HAP-1 (cell line): ENCODE measurements around the gene DCAF17.
A peak's percentile ranks its signal among the peaks of the same experiment; 100 is the strongest.

Source experiments
- DNase-seq, 2 experiments: peaks; one replicate each; pipeline ENCODE4 v3.0.0-alpha.2; 2016 to 2020; ENCODE audit warnings: low spot score in 2 of 2
- H3K27me3 ChIP-seq: fragments of 250-450 bp; sonication (Bioruptor Pico); 2 replicates; pipeline ENCODE4 v1.5.1; 2020; ENCODE audit warnings: low read depth, mild to moderate bottlenecking, moderate library complexity
- H3K36me3 ChIP-seq: fragments of 250-450 bp; sonication (Bioruptor Pico); replicated peaks from 2 replicates; pipeline ENCODE4 v1.5.1; 2020; ENCODE audit warnings: mild to moderate bottlenecking
- H3K4me1 ChIP-seq: fragments of 250-450 bp; sonication (Bioruptor Pico); 2 replicates; pipeline ENCODE4 v1.5.1; 2020; ENCODE audit warnings: mild to moderate bottlenecking
- H3K4me3 ChIP-seq: fragments of 250-450 bp; sonication (Bioruptor Pico); 2 replicates; pipeline ENCODE4 v1.5.1; 2020; ENCODE audit warnings: mild to moderate bottlenecking, moderate library complexity
- H3K9me3 ChIP-seq: fragments of 250-450 bp; sonication (Bioruptor Pico); 2 replicates; pipeline ENCODE4 v1.5.1; 2020; ENCODE audit warnings: mild to moderate bottlenecking, moderate library complexity
- in situ Hi-C: fragments of 300-500 bp; cut with MboI; formaldehyde crosslinking; loops from 3 replicates; pipeline ENCODE4 v1.14.3; 2020; ENCODE audit warnings: low sequenced_read_pairs, inconsistent platforms, mixed read lengths

DCAF17 gene, protein sequence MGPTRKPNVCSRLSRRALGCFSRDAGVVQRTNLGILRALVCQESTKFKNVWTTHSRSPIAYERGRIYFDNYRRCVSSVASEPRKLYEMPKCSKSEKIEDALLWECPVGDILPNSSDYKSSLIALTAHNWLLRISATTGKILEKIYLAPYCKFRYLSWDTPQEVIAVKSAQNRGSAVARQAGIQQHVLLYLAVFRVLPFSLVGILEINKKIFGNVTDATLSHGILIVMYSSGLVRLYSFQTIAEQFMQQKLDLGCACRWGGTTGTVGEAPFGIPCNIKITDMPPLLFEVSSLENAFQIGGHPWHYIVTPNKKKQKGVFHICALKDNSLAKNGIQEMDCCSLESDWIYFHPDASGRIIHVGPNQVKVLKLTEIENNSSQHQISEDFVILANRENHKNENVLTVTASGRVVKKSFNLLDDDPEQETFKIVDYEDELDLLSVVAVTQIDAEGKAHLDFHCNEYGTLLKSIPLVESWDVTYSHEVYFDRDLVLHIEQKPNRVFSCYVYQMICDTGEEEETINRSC

DNA sequence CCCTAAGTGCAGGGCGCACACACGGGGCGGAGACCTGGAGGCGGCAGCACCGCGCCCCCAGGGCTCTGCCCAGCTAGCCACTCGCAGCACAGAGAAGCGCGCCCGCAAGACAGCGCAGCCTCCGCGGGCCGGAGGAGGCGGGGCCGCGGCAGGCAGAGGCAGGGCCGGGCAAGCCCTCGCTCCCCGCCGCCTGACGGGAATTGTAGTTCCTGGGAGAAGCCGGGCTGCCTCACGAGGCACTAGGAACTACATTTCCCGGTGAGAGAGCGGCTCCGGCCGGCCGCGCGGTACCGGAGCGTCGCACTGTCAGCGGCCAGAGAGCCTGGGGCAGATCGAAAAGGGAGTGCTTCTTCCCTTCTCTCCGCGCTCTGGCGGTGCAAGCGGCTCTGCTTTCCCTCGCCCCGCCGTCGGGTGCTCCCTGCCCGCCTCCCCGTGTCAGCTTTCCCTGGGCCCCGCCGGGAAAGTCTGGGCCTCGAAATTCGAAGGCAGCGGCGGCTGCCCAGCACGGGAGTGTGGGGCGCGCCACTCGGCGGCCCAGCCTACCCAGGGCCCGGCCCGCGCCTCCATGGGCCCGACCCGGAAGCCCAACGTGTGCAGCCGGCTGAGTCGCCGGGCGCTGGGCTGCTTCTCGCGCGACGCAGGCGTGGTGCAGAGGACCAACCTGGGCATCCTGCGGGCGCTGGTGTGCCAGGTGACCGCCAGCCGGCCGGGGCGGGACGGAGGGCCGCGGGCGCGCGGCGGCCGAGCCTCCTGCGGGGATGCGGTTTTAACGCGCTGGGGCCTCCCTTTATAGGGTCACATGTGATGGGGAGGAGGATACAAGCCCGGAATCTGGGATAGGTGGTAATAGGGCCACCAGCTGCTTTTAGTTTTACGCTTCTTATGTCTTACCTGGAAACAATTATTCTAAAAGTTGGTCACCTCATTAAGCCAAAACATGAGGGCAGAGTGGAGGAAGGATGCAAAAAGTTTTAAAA is at the start of gene DCAF17:
Gene DCAF17, plus strand, starts transcription at position 214 of the 977 bp plus-strand sequence. Its CDS starts 352 bp downstream, at position 566.
- in situ Hi-C loops, result no loop called here
- H3K4me3 ChIP-seq, result peak within 1 kb of the TSS; percentile 80
- H3K9me3 ChIP-seq, result no peaks in the 10 kb centered on the region; the same call in 1 of the 2 replicates
- peaks cover 9% of the 10 kb centered on the region for H3K4me1 ChIP-seq
- DNase-seq, result peak; percentile 95 to 97
- no peaks in the 10 kb centered on the region for H3K27me3 ChIP-seq
- peaks cover 26% of the 10 kb centered on the region for H3K36me3 ChIP-seq

DNA sequence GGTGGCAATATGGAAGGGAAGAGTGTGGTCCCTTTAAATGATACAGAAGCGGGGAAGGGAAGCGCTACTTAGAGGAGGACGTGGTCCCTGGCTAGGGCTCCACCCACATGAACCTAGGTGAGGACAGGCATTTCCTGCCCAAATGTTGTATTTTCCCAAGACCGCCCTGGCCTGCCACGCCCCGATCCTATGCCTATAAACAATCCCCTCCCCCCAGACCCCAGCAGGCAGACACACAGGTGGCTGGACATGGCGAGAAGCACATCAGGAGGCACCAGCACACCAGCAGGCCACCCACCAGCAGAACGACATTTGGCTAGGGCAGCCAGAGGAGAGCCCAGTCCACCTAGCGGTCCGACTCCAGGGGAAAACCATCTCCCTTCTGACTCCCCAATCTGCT is 47.4 kb upstream of the DCAF17 start:
- in situ Hi-C loops, result no loop called here
- Histone ChIP-seq H3K9me3 (no peaks in the 10 kb centered on the region), H3K4me3 (no peak overlapping the region), H3K4me1 (0 out of 2 replicates have a peak, but pooled peaks cover 2% of the 10 kb centered on the region), H3K27me3 (no peaks in the 10 kb centered on the region), H3K36me3 (no peaks in the 10 kb centered on the region; the same call in 1 of the 2 replicates)
- DNase-seq, result no peak

DNA sequence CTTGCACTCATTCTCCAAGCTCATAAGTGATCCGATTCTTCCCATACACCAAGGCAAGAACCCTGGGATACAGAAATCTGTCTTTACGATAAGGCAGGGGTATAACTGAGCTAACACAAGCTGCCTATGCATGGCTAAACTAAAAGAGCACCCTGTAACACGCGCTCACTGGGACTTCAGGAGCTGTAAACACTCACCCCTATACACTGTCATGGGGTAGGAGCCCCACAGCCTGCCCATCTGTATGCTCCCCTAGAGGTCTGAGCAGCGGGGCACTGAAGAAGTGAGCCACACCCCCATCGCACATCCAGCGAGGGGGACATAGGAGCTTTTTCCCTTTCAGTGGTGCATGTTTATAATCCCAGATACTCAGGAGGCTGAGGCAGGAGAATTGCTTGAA is 47.0 kb upstream of the DCAF17 start:
- 0 out of 2 replicates have a peak, but pooled peaks cover 2% of the 10 kb centered on the region for H3K4me1 ChIP-seq
- H3K9me3 ChIP-seq, result no peaks in the 10 kb centered on the region
- no peaks in the 10 kb centered on the region; the same call in 1 of the 2 replicates for H3K36me3 ChIP-seq
- no peak for DNase-seq
- no peaks in the 10 kb centered on the region for H3K27me3 ChIP-seq
- in situ Hi-C loops, result no loop called here
- H3K4me3 ChIP-seq, result no peak overlapping the region

DNA sequence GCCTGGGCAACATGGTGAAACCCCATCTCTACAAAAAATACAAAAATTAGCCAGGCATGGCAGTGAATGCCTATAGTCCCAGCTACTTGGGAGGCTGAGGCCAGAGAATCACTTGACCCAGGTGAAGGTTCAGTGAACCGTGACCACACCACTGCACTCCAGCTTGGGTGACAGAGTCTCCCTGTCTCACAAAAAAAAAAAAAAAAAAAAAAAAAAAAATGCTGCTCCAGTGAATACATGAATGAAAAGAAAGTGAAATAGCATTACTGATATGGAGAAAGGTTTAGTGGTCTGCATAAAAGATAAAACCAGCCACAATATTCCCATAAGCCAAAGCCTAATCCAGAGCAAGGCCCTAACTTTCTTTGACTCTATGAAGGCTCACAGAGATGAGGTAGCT is 44.7 kb upstream of the DCAF17 start:
- H3K27me3 ChIP-seq, result no peaks in the 10 kb centered on the region
- 0 out of 2 replicates have a peak, but pooled peaks cover 2% of the 10 kb centered on the region for H3K4me1 ChIP-seq
- no peaks in the 10 kb centered on the region for H3K9me3 ChIP-seq
- in situ Hi-C loops, result no loop called here
- no peak overlapping the region for H3K4me3 ChIP-seq
- no peak for DNase-seq
- no peaks in the 10 kb centered on the region; the same call in 1 of the 2 replicates for H3K36me3 ChIP-seq

DNA sequence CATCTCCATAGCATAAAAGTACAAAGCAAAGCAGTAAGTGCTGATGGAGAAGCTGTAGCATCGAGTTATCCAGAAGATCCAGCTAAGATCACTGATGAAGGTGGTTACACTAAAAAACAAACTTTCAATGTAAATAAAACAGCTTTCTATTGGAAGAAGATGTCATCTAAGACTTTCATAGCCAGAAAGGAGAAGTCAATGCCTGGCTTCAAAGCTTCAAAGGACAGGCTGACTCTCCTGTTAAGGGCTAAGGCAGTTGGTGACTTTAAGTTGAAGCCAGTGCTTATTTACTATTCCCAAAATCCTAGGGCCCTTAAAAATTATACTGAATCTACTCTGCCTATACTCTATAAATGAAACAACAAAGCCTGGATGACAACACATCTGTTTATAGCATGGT is 44.2 kb upstream of the DCAF17 start:
- H3K4me3 ChIP-seq, result no peak overlapping the region
- H3K36me3 ChIP-seq, result no peaks in the 10 kb centered on the region; the same call in 1 of the 2 replicates
- no peaks in the 10 kb centered on the region for H3K27me3 ChIP-seq
- H3K9me3 ChIP-seq, result no peaks in the 10 kb centered on the region
- DNase-seq, result no peak
- H3K4me1 ChIP-seq, result 0 out of 2 replicates have a peak, but pooled peaks cover 2% of the 10 kb centered on the region
- in situ Hi-C loops, result no loop called here

DNA sequence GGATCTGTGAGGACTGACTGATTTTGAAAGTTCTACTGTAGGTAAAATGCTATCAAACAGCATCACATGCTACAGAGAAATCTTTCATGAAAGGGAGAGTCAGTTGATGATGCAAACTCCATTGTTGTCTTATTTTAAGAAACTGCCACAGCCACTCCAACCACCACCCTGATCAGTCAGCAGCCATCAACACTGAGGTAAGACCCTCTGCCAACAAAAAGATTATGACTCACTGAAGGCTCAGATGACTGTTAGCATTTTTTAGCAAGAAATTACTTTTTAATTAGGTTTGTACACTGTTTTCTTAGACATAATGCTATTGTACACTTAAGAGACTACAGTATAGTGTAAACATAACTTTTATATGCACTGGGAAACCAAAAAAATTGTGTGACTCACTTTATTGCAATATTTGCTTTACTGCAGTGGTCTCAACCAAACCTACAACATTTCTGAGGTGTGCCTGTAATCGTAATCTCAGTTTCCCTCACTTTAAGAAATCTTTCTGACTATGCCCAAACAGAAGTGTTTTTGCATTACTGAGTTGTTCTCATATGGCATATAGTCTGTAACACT is 43.0 kb upstream of the DCAF17 start:
- Histone ChIP-seq H3K9me3 (no peaks in the 10 kb centered on the region), H3K4me3 (no peak overlapping the region), H3K4me1 (0 out of 2 replicates have a peak, but pooled peaks cover 2% of the 10 kb centered on the region), H3K36me3 (no peaks in the 10 kb centered on the region; the same call in 1 of the 2 replicates), H3K27me3 (no peaks in the 10 kb centered on the region)
- no peak for DNase-seq
- in situ Hi-C loops, result no loop called here

DNA sequence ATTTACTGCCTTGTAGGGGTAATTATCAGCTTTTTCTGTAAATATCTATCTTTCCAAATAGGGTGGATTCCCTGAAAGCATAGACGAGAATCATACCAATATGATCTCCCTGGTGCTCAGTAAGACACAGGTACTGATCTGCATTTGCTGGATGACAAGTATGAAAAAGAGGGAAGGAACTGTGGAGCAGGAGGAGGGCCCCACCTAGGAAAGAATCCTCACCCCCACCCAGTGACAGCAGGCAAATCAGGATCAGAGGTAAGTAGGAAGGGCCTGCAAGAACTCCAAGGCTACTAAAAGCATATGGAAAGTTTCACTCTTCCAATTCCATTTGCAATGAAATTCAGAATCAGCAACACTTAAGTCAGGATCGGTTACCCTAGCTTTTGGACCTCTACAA is 42.5 kb upstream of the DCAF17 start:
- 0 out of 2 replicates have a peak, but pooled peaks cover 2% of the 10 kb centered on the region for H3K4me1 ChIP-seq

DNA sequence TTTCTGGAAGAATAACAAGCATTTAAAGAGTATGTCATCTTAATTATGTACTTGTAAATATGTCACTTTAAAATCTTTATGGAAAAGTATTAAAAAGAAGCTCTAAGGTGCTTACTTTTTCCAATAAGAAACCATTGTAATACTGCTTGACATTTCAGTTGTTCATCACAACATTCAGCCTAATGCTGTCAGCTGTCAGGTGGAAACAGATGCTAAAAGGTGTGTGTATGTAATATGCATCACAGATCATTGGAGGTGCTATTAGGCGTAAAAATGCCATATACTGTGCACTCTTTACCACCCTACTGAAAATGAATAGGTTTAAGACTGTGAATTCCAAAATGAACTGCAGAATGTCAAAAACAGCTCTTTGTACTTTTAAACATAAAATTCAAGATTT is 40.5 kb upstream of the DCAF17 start:
- no peaks in the 10 kb centered on the region for H3K9me3 ChIP-seq
- no peak overlapping the region for H3K4me3 ChIP-seq
- H3K27me3 ChIP-seq, result no peaks in the 10 kb centered on the region
- DNase-seq, result no peak
- in situ Hi-C loops, result no loop called here
- no peaks in the 10 kb centered on the region; the same call in 1 of the 2 replicates for H3K36me3 ChIP-seq
- H3K4me1 ChIP-seq, result 0 out of 2 replicates have a peak, but pooled peaks cover 2% of the 10 kb centered on the region

More for the DNA sequence above, 42.5 kb upstream of the DCAF17 start:
- in situ Hi-C loops, result no loop called here
- no peaks in the 10 kb centered on the region; the same call in 1 of the 2 replicates for H3K36me3 ChIP-seq
- no peaks in the 10 kb centered on the region for H3K27me3 ChIP-seq
- no peak for DNase-seq
- H3K4me3 ChIP-seq, result no peak overlapping the region
- H3K9me3 ChIP-seq, result no peaks in the 10 kb centered on the region

DNA sequence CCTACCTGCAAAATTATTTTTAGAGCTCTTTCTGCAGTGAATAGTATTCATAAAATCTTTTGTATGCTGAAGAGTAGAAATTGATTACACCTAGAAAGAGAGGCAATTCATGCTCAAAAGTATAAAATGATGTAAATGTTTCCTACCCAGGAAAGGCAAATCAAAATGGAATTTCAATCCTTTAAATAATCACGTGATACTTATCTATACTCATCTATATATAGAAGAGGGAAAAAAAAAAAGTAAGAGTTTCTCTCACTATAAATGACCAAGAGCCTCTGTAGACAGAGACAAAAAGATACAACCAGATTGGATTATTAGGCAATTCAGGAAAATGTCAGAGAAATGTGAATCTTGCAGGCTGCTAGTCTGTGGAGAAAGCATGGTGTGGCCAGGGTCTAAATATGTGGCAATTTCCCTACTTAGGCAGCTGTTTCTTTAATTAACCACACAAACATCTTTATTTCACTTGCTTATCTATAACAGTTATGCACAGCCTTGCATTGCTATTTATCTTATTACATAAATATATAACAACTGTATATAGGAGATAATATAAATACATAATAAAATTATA is 39.8 kb upstream of the DCAF17 start:
- no peaks in the 10 kb centered on the region for H3K27me3 ChIP-seq
- no peaks in the 10 kb centered on the region for H3K9me3 ChIP-seq
- H3K36me3 ChIP-seq, result no peaks in the 10 kb centered on the region; the same call in 1 of the 2 replicates
- no peak for DNase-seq
- in situ Hi-C loops, result no loop called here
- H3K4me1 ChIP-seq, result 0 out of 2 replicates have a peak, but pooled peaks cover 2% of the 10 kb centered on the region
- no peak overlapping the region for H3K4me3 ChIP-seq

DNA sequence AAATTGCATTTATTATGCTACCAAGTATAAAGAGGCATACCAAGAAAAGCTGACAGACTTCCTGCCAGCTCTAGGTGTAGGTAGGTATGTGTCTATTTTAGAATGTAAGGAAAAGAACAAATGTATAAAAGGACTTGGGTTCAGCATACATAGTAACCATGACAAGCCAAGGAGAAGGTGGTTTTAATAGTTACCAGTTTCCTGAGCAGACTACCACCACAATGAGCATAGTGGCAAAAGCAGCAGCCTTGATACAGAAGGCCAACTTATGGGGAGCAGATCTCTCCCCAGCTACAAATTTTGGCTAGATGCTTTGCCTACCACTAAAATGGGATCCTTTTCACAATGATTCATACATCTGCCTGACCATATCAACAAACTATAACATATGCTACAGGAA is 34.7 kb upstream of the DCAF17 start:
- Histone ChIP-seq H3K4me3 (no peak overlapping the region), H3K27me3 (no peaks in the 10 kb centered on the region), H3K36me3 (no peaks in the 10 kb centered on the region; the same call in 1 of the 2 replicates), H3K9me3 (peaks cover 3% of the 10 kb centered on the region; the same call in 1 of the 2 replicates), H3K4me1 (peaks cover 10% of the 10 kb centered on the region)
- no peak for DNase-seq
- in situ Hi-C loops, result no loop called here

DNA sequence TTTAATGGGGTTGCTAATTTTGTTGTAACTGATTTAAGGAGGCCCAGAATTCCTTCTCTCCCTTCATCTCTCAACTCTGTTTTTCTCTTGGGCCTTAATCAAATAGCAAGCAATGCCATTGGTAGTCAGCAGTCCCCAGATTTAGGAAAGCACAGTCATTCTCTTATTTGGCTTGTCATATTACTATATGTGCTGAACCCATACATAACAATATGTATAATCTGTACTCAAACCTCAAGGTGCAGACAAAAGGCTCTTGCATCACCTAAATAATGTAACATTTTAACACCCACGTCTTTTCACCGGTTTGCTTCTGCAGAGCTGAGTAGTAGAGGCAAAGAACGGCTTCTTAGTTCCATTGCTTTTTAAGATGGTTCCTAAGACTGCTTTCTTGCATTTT is 33.6 kb upstream of the DCAF17 start:
- Histone ChIP-seq H3K4me1 (peaks cover 10% of the 10 kb centered on the region), H3K27me3 (no peaks in the 10 kb centered on the region), H3K9me3 (peaks cover 3% of the 10 kb centered on the region; the same call in 1 of the 2 replicates), H3K4me3 (no peak overlapping the region), H3K36me3 (no peaks in the 10 kb centered on the region; the same call in 1 of the 2 replicates)
- peak in 1 of 2 experiments; percentile 16 for DNase-seq
- in situ Hi-C loops, result loop anchor here (25.0 kb wide), 1 partner anchor 238 kb away; the partner anchor contains the start of gene TLK1

DNA sequence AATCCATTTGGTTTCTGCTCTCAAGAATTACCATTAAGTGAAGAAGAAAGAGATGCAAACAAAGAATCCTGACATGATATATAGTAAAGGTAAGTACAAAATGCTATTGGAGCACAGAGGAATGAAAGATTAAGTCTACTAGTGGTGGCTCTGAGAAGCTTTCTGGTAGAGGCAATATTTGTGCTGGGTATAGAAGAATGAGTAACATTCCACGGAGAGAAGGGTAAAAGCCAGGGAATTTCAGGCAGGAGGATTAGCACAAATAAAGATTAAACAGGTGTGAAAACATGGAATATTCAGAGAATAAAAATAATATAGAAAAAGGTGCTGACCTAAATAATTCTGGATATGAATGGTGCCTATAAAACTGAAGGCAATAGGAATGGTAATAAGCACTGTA is 32.1 kb upstream of the DCAF17 start:
- in situ Hi-C loops, result loop anchor here (25.0 kb wide), 1 partner anchor 240 kb away; the partner anchor contains the start of gene TLK1
- no peak for DNase-seq
- Histone ChIP-seq H3K9me3 (peaks cover 3% of the 10 kb centered on the region; the same call in 1 of the 2 replicates), H3K4me1 (peaks cover 10% of the 10 kb centered on the region), H3K36me3 (no peaks in the 10 kb centered on the region; the same call in 1 of the 2 replicates), H3K27me3 (no peaks in the 10 kb centered on the region), H3K4me3 (no peak overlapping the region)
